ENCODE results near the gene CBLN4. TPM values are rescaled to one million over a fixed set of nuclear protein-coding genes. Genes with fewer than 3 reads are reported as not detected.

CBLN4 gene
- polyA plus RNA-seq (2013, experiment 1 of 2; ENCODE audit: insufficient read length) = not detected
- not detected for polyA plus RNA-seq (2013, experiment 2 of 2; ENCODE audit: insufficient read length)

DNA sequence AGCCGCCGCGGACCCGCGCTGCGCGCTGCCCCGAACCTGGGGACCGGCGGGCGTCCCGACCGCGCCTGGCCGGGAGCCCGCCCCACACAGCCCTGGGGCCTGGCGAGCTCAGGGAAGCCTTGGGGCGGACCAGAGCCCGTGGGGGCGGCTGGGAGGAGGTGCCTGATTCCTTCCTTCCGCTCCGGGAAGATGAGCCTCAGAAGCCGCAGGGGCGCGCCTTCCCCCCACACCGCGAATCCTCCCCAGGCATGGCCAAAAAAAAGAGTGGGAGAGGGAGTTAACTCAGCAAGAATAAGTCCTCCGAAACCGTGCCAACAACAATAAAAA is at the start of gene CBLN4:
CBLN4 (minus strand) TSS at position 131 of the 327 bp plus-strand sequence. CDS start 1,348 bp downstream, outside the sequence.
- DNase-seq = no peak

GRCh38 chr20:56043227-56043626 is 37.9 kb upstream of the CBLN4 start:
- DNase-seq = no peak

DNA sequence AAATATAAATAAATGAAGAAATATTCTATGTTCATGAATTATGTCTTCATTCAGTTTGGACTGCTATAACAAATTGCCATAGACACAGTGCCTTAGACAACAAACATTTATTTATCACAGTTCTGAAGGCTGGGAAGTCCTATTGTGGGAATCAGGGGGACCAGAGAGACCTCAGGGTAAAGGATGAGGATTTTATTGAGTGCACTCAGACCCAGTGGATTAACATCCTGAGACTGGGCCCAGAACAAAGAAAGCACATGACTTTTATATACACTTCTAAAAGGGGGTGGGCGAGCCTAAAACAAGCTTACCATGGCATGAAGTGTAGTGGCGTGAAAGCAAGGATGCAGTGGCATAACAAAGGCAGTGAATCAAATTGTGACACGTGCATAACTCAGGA is 26.9 kb upstream of the CBLN4 start:
- DNase-seq = no peak

DNA sequence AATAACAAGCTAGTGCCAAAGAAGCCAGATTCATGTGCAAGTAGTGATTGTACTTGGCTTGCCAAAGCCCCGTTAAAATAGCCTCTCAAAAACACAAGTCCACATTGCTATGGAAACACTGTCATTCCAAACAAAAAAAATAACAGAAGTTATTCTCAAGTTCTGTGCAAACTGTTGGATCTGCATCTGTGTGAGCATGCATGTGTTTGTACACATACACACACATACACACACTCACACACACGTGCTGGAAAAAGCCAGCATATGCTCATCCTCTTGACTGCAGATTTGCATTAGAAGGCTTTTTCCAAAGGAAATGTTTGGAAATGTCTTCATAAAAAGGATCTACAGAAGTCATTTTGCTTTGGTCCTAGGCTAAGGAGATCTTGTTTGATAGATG is 13.4 kb upstream of the CBLN4 start:
- DNase-seq = no peak

GRCh38 chr20:56018194-56018593 is 12.9 kb upstream of the CBLN4 start:
- DNase-seq = no peak

GRCh38 chr20:56017560-56017959 is 12.2 kb upstream of the CBLN4 start:
- no peak for DNase-seq

GRCh38 chr20:56014998-56015397 is 9.7 kb upstream of the CBLN4 start:
- no peak for DNase-seq

DNA sequence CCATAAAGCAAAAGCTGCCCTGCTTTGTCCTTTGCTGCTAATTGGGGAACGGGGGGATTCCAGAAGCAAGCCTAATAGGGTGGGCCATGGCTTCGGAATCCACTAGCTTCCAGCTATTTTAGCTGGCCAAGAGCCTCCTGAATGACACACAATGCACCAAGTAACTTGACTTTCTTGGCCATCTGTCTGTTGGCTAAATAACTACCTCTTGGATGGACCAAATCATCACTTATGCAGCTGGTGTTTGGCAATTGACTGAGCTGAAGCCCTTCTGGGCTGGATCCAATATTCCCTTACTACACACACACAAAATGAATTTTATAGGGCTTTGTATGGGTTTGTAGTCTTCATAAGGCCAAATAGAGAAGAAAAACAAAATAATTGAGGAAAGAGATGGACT is 8.8 kb upstream of the CBLN4 start:
- DNase-seq = no peak

GRCh38 chr20:56004611-56005388 is 519 bp downstream of the CBLN4 start:
- no peak for DNase-seq

DNA sequence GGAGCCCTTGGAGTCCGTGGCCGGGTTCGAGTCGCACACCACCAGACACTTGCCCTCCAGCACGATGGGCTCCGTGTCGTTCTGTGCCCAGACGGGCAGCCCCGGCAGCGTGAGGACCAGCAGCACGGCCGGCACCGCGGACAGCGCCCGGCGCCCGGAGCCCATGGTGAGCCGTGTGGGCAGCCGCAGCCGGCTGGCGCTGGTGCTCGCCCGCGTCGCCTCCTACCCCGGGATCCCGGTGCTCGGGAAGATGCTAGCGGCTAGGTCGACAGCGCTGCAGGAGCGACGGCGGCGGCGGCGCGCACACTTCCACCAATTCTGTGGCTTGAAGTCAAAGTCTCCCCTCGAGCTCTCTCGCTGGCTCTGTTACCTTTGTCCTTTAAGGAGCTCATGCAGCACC is 1.3 kb downstream of the CBLN4 start:
- DNase-seq = no peak

- DNase-seq = no peak
Observed at GRCh38 chr20:56002908-56003800, 2.2 kb downstream of the CBLN4 start.

- no peak for DNase-seq
Observed at GRCh38 chr20:56001890-56002289, 3.4 kb downstream of the CBLN4 start.

DNA sequence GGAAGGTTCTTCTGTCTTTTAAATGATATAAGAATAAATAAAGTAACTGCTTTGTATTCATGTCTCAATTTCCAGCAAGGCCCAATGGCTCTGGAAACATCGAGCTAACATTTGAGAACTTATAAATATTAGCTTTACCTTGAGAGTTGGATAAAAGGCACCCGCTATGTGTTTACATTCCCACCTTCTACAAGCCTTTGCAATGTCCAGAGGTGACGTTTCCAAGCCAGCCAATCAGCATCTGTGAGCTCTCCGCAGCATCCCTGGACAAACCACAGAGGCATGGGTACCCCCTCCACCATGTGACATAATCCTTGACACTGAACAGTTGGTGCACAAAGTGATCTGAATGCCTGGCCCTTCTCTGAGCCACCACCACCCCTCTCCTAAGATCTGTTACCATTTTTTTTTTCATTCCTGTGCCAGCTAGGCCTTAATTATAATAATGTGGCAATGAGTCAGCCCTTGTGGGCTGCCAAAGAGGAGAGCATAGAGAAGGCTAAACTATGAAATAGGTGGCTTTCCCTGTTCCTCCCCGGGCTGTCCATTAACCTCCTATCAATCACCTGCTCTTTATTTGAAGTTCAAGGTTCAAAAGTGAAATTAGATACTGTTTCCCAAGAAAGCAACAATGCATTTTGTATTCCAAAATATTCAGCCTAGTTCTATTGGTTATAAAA is 4.1 kb downstream of the CBLN4 start:
- no peak for DNase-seq

DNA sequence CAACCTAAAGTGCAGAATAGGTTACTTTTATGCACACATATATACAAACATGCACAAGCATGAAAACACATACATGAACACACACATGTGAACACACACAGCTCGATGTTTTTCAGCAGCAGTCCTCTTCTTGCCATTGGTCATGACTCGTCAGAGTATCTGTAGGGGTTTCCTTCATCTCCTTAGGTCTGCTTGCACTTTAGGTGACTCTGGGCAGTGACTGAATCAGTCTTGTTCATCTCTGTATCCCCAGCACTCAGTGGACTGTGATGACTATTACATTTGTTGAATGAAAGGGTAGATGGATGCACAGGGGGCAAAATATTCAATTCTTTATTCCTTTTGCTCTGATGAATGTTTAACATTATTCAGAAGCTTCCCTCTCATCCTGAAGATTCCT is 26.8 kb downstream of the CBLN4 start:
- no peak for DNase-seq

- no peak for DNase-seq
Observed at GRCh38 chr20:55977690-55978459, 27.4 kb downstream of the CBLN4 start.

GRCh38 chr20:55974491-55975202 is 30.7 kb downstream of the CBLN4 start:
- no peak for DNase-seq

DNA sequence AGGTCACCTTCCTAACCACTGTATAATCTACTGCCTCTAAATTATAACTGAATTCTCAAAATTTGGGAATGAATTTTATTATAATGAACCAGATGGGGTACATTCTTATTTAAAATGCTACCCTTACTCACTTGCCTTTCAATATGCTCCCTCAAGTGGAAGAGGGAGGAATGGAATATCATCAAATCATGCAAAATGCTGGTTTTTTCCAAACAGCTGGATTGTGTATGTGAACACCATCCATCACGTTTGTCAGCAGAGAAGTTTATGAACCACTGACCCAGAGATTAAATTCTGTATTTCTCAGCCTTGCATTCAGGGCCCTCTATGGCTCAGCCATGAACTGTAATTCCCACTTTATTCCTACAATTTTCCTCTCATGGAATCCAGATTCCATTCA is 40.5 kb downstream of the CBLN4 start:
- no peak for DNase-seq

GRCh38 chr20:55961376-55962330 is 43.7 kb downstream of the CBLN4 start:
- DNase-seq = no peak

- DNase-seq = no peak
Observed at GRCh38 chr20:55953201-55953600, 52.1 kb downstream of the CBLN4 start.

DNA sequence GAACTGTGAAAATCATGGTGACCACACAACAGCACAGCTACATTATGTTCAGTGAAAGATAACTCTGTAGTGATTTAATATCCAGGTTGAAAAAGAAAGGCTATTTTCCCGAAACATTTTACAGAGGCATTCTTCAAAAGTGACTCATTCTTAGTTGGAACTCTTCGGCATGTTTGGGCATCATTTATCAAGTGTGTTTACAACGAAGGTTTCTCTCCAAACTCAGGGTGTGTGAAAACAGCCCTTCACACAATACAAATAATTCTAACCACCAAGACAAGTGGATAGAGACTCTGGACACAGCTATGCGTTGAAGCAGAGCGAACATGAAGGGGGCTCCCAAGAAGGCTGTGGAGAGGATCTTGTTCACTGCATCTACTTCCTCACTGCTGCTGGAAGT is 57.6 kb downstream of the CBLN4 start:
- no peak for DNase-seq
